Measurements from ENCODE around the gene RERE.

The RERE gene

GRCh38 chr1:8578132-8578877 is 239.1 kb downstream of the RERE start:
- no peak for DNase-seq (ENCODE audit: low read depth, low spot score)

- no peak for DNase-seq (ENCODE audit: low read depth, low spot score)
Measured at GRCh38 chr1:8574985-8575384, 242.5 kb downstream of the RERE start.

- no peak for DNase-seq (ENCODE audit: low read depth, low spot score)
Measured at GRCh38 chr1:8572106-8572505, 245.3 kb downstream of the RERE start.

- DNase-seq (ENCODE audit: low read depth, low spot score): no peak
Measured at GRCh38 chr1:8571200-8571984, 246.0 kb downstream of the RERE start.

GRCh38 chr1:8570465-8570864 is 247.0 kb downstream of the RERE start:
- DNase-seq (ENCODE audit: low read depth, low spot score): no peak

GRCh38 chr1:8569242-8569641 is 248.2 kb downstream of the RERE start:
- no peak for DNase-seq (ENCODE audit: low read depth, low spot score)

- DNase-seq (ENCODE audit: low read depth, low spot score): no peak
Measured at GRCh38 chr1:8568837-8569236, 248.6 kb downstream of the RERE start.

- no peak for DNase-seq (ENCODE audit: low read depth, low spot score)
Measured at GRCh38 chr1:8567146-8567545, 250.3 kb downstream of the RERE start.

GRCh38 chr1:8565802-8566201 is 251.6 kb downstream of the RERE start:
- DNase-seq (ENCODE audit: low read depth, low spot score): no peak

- DNase-seq (ENCODE audit: low read depth, low spot score): no peak
Measured at GRCh38 chr1:8563944-8564537, 253.4 kb downstream of the RERE start.

- DNase-seq (ENCODE audit: low read depth, low spot score): no peak
Measured at GRCh38 chr1:8562881-8563865, 254.3 kb downstream of the RERE start.

GRCh38 chr1:8562222-8562621 is 255.2 kb downstream of the RERE start:
- no peak for DNase-seq (ENCODE audit: low read depth, low spot score)

GRCh38 chr1:8560611-8561544 is 256.6 kb downstream of the RERE start:
- no peak for DNase-seq (ENCODE audit: low read depth, low spot score)

GRCh38 chr1:8560035-8560434 is 257.4 kb downstream of the RERE start:
- no peak for DNase-seq (ENCODE audit: low read depth, low spot score)

GRCh38 chr1:8555582-8555981 is 261.9 kb downstream of the RERE start:
- no peak for DNase-seq (ENCODE audit: low read depth, low spot score)

GRCh38 chr1:8554956-8555534 is 262.4 kb downstream of the RERE start:
- no peak for DNase-seq (ENCODE audit: low read depth, low spot score)

GRCh38 chr1:8552820-8553397 is 264.5 kb downstream of the RERE start:
- no peak for DNase-seq (ENCODE audit: low read depth, low spot score)

GRCh38 chr1:8551613-8552489 is 265.6 kb downstream of the RERE start:
- DNase-seq (ENCODE audit: low read depth, low spot score): no peak

GRCh38 chr1:8551057-8551456 is 266.4 kb downstream of the RERE start:
- DNase-seq (ENCODE audit: low read depth, low spot score): no peak

Data from iPS DF 19.7 (cell line).